Cardiac muscle cell (in vitro differentiated cells and primary cell): ENCODE measurements around the gene ATP5F1E. TPM values are rescaled to one million over a fixed set of nuclear protein-coding genes. Genes with fewer than 3 reads are reported as not detected.

Experiments used
- DNase-seq, 2 donors: peaks; one replicate each; pipeline versions ENCODE4 v3.0.0 to v3.0.0-alpha.2; 2010 to 2017; ENCODE audit warnings: low read depth in 1 of 2, low spot score in 1 of 2
- H3K27ac ChIP-seq: fragments of 200-600 bp; sonication (generic); 2 replicates; pipeline ENCODE4 v1.5.1; 2016
- H3K27me3 ChIP-seq: fragments of 200-600 bp; sonication (generic); 2 replicates; pipeline ENCODE4 v1.6.0; 2016; ENCODE audit warnings: control low read depth
- H3K36me3 ChIP-seq: fragments of 200-600 bp; sonication (generic); 2 replicates; pipeline ENCODE4 v1.5.1; 2016; ENCODE audit warnings: control low read depth
- H3K4me1 ChIP-seq: fragments of 200-600 bp; sonication (generic); 2 replicates; pipeline ENCODE4 v1.8.1; 2017; ENCODE audit warnings: low read depth, mild to moderate bottlenecking, mixed run types
- H3K4me3 ChIP-seq: fragments of 200-600 bp; sonication (generic); 2 replicates; pipeline ENCODE4 v1.5.1; 2016; ENCODE audit warnings: mild to moderate bottlenecking
- H3K9me3 ChIP-seq: fragments of 200-600 bp; sonication (generic); 2 replicates; pipeline ENCODE4 v1.5.1; 2017; ENCODE audit warnings: low read depth, mild to moderate bottlenecking, control low read depth
- CTCF ChIP-seq: IDR thresholded peaks from 2 replicates; pipeline ENCODE4 v1.5.1; 2012; ENCODE audit warnings: low read depth, mild to moderate bottlenecking, low read length
- polyA plus RNA-seq: library from polyadenylated mRNA; unstranded; fragments of >200 nt; fragmentation: Nextera tagmentation; extraction: Ambion mirVana; gene quantifications from 2 replicates; pipeline ENCODE4 v1.2.1, GENCODE V29; 2016
- total RNA-seq: library from RNA; depleted of rRNA; stranded (reverse); fragments of >200 nt; gene quantifications from 2 replicates; pipeline ENCODE4 v1.2.3, GENCODE V29; 2016

ATP5F1E gene
- total and polyA plus RNA-seq, 2 experiments from 2014 or later, result 17.9 to 281 TPM

DNA sequence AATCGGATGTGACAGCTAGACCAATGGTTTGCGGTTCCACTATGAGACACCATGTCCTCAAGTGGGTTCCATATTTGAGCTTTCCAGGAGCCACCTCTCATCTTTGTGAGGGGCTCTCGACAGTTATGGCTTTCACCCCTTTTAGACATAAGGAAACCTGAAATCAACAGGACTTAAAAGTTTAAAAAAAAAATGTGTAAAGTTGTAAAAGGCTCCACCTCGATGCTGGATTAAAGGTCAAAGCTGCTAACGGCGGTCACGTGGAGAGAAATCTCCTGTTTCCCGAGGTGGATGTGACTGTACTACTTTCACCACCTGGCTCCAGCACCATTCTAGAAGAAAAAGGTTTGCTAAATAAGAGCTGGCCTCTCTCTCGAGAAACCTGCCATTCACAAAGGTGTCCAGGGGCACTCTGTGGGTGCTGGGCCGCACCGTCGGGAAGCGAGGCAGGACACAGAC is 542 bp downstream of the ATP5F1E start:
- DNase-seq, result peak in 1 of 2 donors; percentile 10
- peaks cover 24% of the 10 kb centered on the region for H3K4me1 ChIP-seq
- H3K9me3 ChIP-seq, result no peaks in the 10 kb centered on the region
- TF ChIP-seq CTCF, result no peak
- H3K27ac ChIP-seq, result peak overlapping the region; percentile 90
- peak overlapping the region; percentile 82 for H3K4me3 ChIP-seq
- H3K27me3 ChIP-seq, result no peaks in the 10 kb centered on the region
- peaks cover 35% of the 10 kb centered on the region for H3K36me3 ChIP-seq

DNA sequence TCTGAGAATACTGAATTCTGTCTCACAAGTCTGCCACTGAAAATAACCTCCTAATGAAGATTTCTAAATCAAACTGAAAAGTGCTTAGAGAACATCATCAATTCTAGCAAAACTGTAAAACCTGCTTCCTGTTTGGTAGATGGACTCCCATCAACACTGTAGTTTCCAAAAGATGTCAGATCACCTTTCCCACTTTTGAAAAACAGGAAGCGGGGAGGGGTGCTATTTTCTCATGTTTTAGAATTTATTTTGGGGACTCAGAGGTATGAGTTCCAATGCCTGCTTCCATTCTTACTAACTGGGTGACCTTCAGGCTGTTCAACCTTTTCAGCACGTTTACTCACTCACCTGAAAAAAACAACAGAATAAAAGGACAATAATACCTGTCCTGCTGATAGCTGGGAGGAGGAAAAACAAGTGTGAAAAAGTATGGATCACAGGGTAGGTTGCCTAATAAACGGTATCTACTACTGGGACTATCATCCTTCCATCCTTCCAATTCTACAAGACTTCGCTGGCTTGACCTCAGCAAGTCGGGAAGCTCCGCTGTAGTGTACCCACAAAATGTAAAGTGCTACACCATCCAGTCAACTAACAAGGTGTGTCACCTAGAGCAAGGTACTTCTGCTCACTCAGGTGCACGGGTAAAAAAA is 1.1 kb downstream of the ATP5F1E start:
- H3K4me1 ChIP-seq, result peaks cover 24% of the 10 kb centered on the region
- H3K27me3 ChIP-seq, result no peaks in the 10 kb centered on the region
- TF ChIP-seq CTCF, result no peak
- H3K9me3 ChIP-seq, result no peaks in the 10 kb centered on the region
- H3K36me3 ChIP-seq, result peaks cover 35% of the 10 kb centered on the region
- peak overlapping the region; percentile 82 for H3K4me3 ChIP-seq
- DNase-seq, result no peak
- no peak overlapping the region for H3K27ac ChIP-seq

DNA sequence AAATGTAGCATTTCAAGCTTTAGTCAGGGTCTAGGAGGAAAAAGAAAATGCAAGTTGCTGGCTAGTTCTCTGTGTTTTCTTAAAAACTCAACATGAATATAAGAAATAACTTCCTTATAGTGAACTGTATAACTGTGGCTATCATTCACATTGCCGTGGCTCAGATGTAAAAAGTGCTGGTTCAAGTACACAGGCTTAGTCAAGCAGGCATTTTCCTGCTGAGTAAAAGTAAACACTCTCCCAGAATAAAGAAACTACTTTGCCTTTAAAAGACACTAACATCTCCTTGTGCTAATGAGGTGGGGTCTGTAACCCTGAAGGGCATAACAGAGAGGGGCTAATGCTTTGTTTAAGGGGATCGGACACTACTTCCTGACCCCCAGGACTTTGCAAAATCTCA is 3.3 kb downstream of the ATP5F1E start:
- peaks cover 38% of the 10 kb centered on the region for H3K36me3 ChIP-seq
- H3K4me3 ChIP-seq, result peak overlapping the region; percentile 1
- no peak for DNase-seq
- no peak overlapping the region for H3K27ac ChIP-seq
- H3K4me1 ChIP-seq, result peaks cover 24% of the 10 kb centered on the region
- no peaks in the 10 kb centered on the region for H3K27me3 ChIP-seq
- no peak for TF ChIP-seq CTCF
- H3K9me3 ChIP-seq, result no peaks in the 10 kb centered on the region

- peaks cover 41% of the 10 kb centered on the region for H3K36me3 ChIP-seq
- H3K27ac ChIP-seq, result no peak overlapping the region
- TF ChIP-seq CTCF, result no peak
- peak in 1 of 2 donors; percentile 65 for DNase-seq
- no peaks in the 10 kb centered on the region for H3K9me3 ChIP-seq
- H3K4me1 ChIP-seq, result peaks cover 17% of the 10 kb centered on the region
- no peaks in the 10 kb centered on the region for H3K27me3 ChIP-seq
- H3K4me3 ChIP-seq, result no peak overlapping the region
Measured at GRCh38 chr20:59027741-59028320, 4.3 kb downstream of the ATP5F1E start.

DNA sequence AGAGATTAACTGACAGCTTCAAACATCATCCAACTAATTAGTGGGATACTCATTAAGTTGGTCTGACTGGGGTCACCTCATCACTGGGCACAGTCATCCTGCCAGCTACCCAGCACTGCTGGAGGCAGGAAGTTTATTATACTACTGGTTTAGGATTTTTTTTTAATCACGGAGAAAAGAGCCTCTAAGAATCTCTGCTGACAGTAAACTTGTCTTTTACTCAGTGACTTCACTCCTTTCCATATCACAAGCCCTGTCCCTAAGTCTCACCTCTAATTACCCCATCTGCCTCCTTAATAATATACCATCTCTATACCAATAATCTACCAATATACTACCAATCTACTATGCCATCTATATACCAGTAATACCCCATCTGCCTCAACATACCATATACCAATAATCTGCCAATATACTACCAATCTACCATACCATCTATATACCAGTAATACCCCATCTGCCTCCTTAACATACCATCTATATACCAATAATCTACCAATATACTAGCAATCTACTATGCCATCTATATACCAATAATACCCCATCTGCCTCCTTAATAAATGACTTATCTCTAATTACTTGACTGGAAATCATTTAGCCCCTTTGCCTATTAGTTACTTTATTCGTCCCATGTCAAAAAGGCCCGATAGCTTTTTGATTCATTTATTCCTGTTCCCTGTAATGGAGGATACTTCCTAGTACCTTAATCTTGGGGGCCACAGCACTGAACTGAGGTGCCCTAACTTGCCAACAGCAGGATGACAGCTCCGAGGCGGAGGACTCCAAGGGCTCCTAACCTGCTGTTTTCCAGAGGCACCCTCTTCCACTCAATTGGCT is 5.0 kb downstream of the ATP5F1E start:
- no peak overlapping the region for H3K4me3 ChIP-seq
- no peak overlapping the region for H3K27ac ChIP-seq
- peaks cover 41% of the 10 kb centered on the region for H3K36me3 ChIP-seq
- H3K4me1 ChIP-seq, result peaks cover 17% of the 10 kb centered on the region
- H3K27me3 ChIP-seq, result no peaks in the 10 kb centered on the region
- no peaks in the 10 kb centered on the region for H3K9me3 ChIP-seq
- no peak for DNase-seq
- TF ChIP-seq CTCF, result no peak
